ENCODE data around the gene PPP3R1. TPM values are rescaled to one million over a fixed set of nuclear protein-coding genes. Genes with fewer than 3 reads are reported as not detected.
A peak's percentile ranks its signal among the peaks of the same experiment; 100 is the strongest.

Gene PPP3R1
- total RNA-seq, 1 donor from 2014 or later, result 56.4 TPM

GRCh38 chr2:68152681-68153347 is 99.5 kb downstream of the PPP3R1 start:
- H3K9me3 Mint-ChIP-seq, result no peaks in the 10 kb centered on the region
- no peak overlapping the region for H3K27ac Mint-ChIP-seq (ENCODE audit: unreplicated experiment)
- H3K4me1 Mint-ChIP-seq, result peaks cover 19% of the 10 kb centered on the region
- H3K36me3 Mint-ChIP-seq (ENCODE audit: low read depth), result no peaks in the 10 kb centered on the region
- no peaks in the 10 kb centered on the region for H3K27me3 Mint-ChIP-seq (ENCODE audit: low read depth)
- no peak overlapping the region for H3K4me3 Mint-ChIP-seq
- TF ChIP-seq, protein P1, sequence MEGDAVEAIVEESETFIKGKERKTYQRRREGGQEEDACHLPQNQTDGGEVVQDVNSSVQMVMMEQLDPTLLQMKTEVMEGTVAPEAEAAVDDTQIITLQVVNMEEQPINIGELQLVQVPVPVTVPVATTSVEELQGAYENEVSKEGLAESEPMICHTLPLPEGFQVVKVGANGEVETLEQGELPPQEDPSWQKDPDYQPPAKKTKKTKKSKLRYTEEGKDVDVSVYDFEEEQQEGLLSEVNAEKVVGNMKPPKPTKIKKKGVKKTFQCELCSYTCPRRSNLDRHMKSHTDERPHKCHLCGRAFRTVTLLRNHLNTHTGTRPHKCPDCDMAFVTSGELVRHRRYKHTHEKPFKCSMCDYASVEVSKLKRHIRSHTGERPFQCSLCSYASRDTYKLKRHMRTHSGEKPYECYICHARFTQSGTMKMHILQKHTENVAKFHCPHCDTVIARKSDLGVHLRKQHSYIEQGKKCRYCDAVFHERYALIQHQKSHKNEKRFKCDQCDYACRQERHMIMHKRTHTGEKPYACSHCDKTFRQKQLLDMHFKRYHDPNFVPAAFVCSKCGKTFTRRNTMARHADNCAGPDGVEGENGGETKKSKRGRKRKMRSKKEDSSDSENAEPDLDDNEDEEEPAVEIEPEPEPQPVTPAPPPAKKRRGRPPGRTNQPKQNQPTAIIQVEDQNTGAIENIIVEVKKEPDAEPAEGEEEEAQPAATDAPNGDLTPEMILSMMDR (conservative IDR thresholded peaks at IDR 0.05), result no peak
- DNase-seq (ENCODE audit: low read depth, low spot score), result no peak

GRCh38 chr2:68151037-68151436 is 101.3 kb downstream of the PPP3R1 start:
- Mint-ChIP-seq H3K4me1 (peaks cover 10% of the 10 kb centered on the region), H3K9me3 (no peaks in the 10 kb centered on the region), H3K4me3 (no peak overlapping the region), H3K27ac (ENCODE audit: unreplicated experiment) (peak overlapping the region; percentile 23), H3K36me3 (ENCODE audit: low read depth) (no peaks in the 10 kb centered on the region), H3K27me3 (ENCODE audit: low read depth) (no peaks in the 10 kb centered on the region)
- DNase-seq (ENCODE audit: low read depth, low spot score), result no peak
- TF ChIP-seq, protein P1 (conservative IDR thresholded peaks at IDR 0.05), result no peak

DNA sequence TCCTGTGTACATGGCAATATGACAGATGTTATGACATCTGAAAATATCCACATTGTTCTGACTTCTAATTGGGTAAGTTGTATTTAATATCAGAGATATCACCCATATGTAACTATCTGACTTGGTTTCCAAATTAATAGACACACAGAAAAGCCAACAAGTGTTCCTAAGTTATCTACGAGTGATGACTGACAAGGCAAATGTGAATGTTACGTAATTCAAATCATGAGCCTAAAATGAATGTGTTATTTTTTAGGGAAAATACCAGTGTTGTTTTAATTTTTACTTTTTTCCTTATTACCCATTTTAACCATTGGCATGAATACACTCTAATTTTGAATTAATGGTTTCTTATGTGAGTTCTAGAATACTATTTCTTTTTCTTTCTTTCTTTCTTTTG is 110.5 kb downstream of the PPP3R1 start:
- Mint-ChIP-seq H3K4me3 (no peak overlapping the region), H3K9me3 (no peaks in the 10 kb centered on the region), H3K36me3 (ENCODE audit: low read depth) (peaks cover 3% of the 10 kb centered on the region), H3K27ac (ENCODE audit: unreplicated experiment) (no peak overlapping the region), H3K27me3 (ENCODE audit: low read depth) (no peaks in the 10 kb centered on the region), H3K4me1 (no peaks in the 10 kb centered on the region)
- TF ChIP-seq, protein P1 (conservative IDR thresholded peaks at IDR 0.05), result no peak
- DNase-seq (ENCODE audit: low read depth, low spot score), result no peak

GRCh38 chr2:68135448-68136320 is 116.6 kb downstream of the PPP3R1 start:
- Mint-ChIP-seq H3K4me3 (no peak overlapping the region), H3K27me3 (ENCODE audit: low read depth) (no peaks in the 10 kb centered on the region), H3K9me3 (no peaks in the 10 kb centered on the region), H3K27ac (ENCODE audit: unreplicated experiment) (peak overlapping the region; percentile 88), H3K4me1 (no peaks in the 10 kb centered on the region), H3K36me3 (ENCODE audit: low read depth) (peaks cover 5% of the 10 kb centered on the region)
- TF ChIP-seq, protein P1 (conservative IDR thresholded peaks at IDR 0.05), result no peak
- DNase-seq (ENCODE audit: low read depth, low spot score), result no peak

DNA sequence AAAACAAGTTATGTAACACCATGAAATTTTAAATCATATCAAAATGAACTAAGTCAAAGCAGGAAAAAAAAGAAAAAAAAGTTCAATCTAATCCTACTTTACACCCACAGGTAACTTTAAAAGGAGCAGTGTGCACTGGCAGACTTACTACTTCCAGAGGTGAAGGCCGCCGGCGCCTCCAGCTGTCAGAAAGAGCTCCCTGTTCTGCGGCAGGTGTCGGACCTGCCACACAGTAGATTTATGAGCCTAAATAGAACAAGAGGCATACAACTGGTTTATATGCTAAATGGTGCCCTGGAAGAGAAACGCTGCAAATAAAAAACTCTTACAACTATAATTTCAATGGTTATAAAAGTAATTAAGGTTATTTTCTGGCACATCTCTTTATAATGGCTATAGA is 117.8 kb downstream of the PPP3R1 start:
- TF ChIP-seq, protein P1 (conservative IDR thresholded peaks at IDR 0.05), result no peak
- no peak for DNase-seq (ENCODE audit: low read depth, low spot score)
- Mint-ChIP-seq H3K27ac (ENCODE audit: unreplicated experiment) (no peak overlapping the region), H3K4me3 (no peak overlapping the region), H3K27me3 (ENCODE audit: low read depth) (no peaks in the 10 kb centered on the region), H3K9me3 (no peaks in the 10 kb centered on the region), H3K4me1 (no peaks in the 10 kb centered on the region), H3K36me3 (ENCODE audit: low read depth) (peaks cover 2% of the 10 kb centered on the region)

All from neural crest cell (in vitro differentiated cells).